ENCODE data around the gene CAMKK1. TPM values are rescaled to one million over a fixed set of nuclear protein-coding genes. Genes with fewer than 3 reads are reported as not detected.
A peak's percentile ranks its signal among the peaks of the same experiment; 100 is the strongest.

CAMKK1 gene
- total and polyA plus RNA-seq, 11 donors = 2.0 to 6.8 (median 4.2) TPM

DNA sequence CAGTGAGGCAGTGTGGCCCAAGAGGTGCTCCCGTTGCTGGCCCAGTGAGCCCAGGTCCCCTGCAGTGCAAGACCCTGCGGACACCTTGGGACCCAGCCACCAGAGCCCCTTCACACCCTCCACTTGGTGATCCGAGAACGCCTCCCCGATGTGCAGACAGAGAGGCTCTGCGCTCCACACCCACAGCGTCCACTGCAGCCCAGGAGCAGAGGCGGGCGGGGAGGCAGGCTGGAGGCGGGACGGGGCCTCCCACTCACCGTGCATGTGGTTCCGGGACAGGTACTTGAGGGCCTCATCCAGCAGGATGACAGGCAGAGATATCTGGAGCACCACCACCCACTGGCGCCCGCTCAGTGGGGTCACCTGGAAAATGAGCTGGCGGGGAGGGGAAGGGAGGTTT lies 35.6 kb upstream of the CAMKK1 start:
- no peaks in the 10 kb centered on the region for H3K9me3 ChIP-seq

GRCh38 chr17:3927628-3928340 lies 34.9 kb upstream of the CAMKK1 start:
- Histone ChIP-seq H3K4me1 (peaks cover 0 to 23% (median 7%) of the 10 kb centered on the region in 12 donors), H3K36me3 (peaks cover 0 to 10% (median 0%) of the 10 kb centered on the region in 9 donors), H3K9me3 (no peaks in the 10 kb centered on the region), H3K4me3 (no peak overlapping the region), H3K27me3 (no peaks in the 10 kb centered on the region), H3K27ac (peak overlapping the region in 1 of 12 donors; percentile 32)
- intact Hi-C loops (cut with DNase I) = loop anchor here in 1 of 10 donors (5.0 kb wide), 1 partner anchor 80 kb away; no protein-coding TSS in a partner anchor
- peak in 1 of 5 donors; percentile 46 for DNase-seq
- peak; percentile 44 to 76 (median 54) for ATAC-seq
- 53 to 61% (median 57%) methylated on average over 12 to 15 of the region's 15 CpGs for WGBS, 4 donors
- TF ChIP-seq, protein P1, sequence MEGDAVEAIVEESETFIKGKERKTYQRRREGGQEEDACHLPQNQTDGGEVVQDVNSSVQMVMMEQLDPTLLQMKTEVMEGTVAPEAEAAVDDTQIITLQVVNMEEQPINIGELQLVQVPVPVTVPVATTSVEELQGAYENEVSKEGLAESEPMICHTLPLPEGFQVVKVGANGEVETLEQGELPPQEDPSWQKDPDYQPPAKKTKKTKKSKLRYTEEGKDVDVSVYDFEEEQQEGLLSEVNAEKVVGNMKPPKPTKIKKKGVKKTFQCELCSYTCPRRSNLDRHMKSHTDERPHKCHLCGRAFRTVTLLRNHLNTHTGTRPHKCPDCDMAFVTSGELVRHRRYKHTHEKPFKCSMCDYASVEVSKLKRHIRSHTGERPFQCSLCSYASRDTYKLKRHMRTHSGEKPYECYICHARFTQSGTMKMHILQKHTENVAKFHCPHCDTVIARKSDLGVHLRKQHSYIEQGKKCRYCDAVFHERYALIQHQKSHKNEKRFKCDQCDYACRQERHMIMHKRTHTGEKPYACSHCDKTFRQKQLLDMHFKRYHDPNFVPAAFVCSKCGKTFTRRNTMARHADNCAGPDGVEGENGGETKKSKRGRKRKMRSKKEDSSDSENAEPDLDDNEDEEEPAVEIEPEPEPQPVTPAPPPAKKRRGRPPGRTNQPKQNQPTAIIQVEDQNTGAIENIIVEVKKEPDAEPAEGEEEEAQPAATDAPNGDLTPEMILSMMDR (IDR thresholded peaks at IDR 0.05) = no peak
- no peak for TF ChIP-seq POLR2A (IDR thresholded peaks at IDR 0.05)

More for the DNA sequence above, 35.6 kb upstream of the CAMKK1 start:
- peaks cover 0 to 23% (median 7%) of the 10 kb centered on the region in 12 donors for H3K4me1 ChIP-seq
- no peaks in the 10 kb centered on the region for H3K27me3 ChIP-seq
- DNase-seq (no peak), ATAC-seq (no peak)
- H3K36me3 ChIP-seq = peaks cover 0 to 10% (median 0%) of the 10 kb centered on the region in 9 donors
- H3K27ac ChIP-seq = no peak overlapping the region
- no peak overlapping the region for H3K4me3 ChIP-seq
- intact Hi-C loops (cut with DNase I) = loop anchor here in 1 of 10 donors (5.0 kb wide), 1 partner anchor 79 kb away; no protein-coding TSS in a partner anchor
- no peak for TF ChIP-seq POLR2A (IDR thresholded peaks at IDR 0.05)
- TF ChIP-seq, protein P1 (IDR thresholded peaks at IDR 0.05) = no peak
- WGBS, 4 donors = 89 to 96% (median 95%) methylated on average over 6 to 16 of the region's 16 CpGs

DNA sequence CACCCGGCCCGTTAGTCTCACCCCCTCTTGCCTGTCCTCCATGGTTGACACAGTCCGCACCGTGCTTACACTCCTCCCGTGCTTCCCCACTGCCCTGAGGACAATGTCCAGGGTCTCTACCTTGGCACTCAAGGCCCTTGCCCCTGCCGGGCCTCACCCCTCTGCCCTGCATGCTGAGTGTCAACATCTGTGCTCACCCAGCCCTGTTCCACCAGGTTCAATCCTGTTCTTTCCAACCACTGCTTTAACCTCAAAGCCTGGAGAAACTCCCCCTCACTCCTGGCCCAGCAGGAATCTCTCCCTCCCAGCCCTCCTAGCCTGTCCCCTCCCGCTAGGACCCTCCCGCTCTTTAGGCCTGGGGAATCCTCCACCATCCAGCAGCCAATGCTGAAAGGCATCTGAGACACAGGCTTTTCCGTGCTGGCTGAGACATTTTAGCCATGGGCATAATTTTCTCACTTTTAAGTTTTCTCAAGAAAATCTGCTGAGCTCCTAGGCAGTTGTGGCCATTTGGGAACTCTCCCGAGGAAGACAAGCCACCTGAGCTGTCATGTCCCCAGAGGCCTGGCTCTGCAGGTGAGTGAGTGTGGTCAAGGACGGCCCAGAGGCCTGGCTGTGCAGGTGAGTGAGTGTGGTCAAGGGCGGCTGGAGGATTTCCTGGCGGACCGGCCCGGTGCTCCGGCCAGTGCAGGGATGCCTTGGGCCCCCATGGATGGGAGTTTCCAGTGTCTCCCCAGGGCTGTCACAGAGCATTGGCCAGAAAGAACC lies 34.2 kb upstream of the CAMKK1 start:
- intact Hi-C loops (cut with DNase I) = loop anchor here in 1 of 10 donors (5.0 kb wide), 1 partner anchor 80 kb away; no protein-coding TSS in a partner anchor
- H3K9me3 ChIP-seq = no peaks in the 10 kb centered on the region
- peaks cover 0 to 6% (median 0%) of the 10 kb centered on the region in 9 donors for H3K36me3 ChIP-seq
- no peak overlapping the region for H3K4me3 ChIP-seq
- no peaks in the 10 kb centered on the region for H3K27me3 ChIP-seq
- DNase-seq (no peak), ATAC-seq (peak in 1 of 4 donors; percentile 20)
- 79 to 89% (median 84%) methylated on average over 13 to 16 of the region's 16 CpGs for WGBS, 4 donors
- H3K4me1 ChIP-seq = peaks cover 0 to 23% (median 7%) of the 10 kb centered on the region in 12 donors
- TF ChIP-seq, protein P1 (IDR thresholded peaks at IDR 0.05) = no peak
- no peak for TF ChIP-seq POLR2A (IDR thresholded peaks at IDR 0.05)
- peak overlapping the region in 1 of 12 donors; percentile 32 for H3K27ac ChIP-seq
